Rectal smooth muscle tissue (tissue), 1 donor: ENCODE results near the gene RAD51B.

ENCODE experiments used
- H3K27ac ChIP-seq: one replicate; pipeline ENCODE4 v1.7.0; 2013; ENCODE audit warnings: low read depth, low read length, inconsistent platforms
- H3K27me3 ChIP-seq: one replicate; pipeline ENCODE4 v1.7.0; 2013; ENCODE audit warnings: low read length; ENCODE audit not compliant: control insufficient read depth, insufficient read depth
- H3K36me3 ChIP-seq: one replicate; pipeline ENCODE4 v1.7.0; 2013; ENCODE audit warnings: low read length; ENCODE audit not compliant: control insufficient read depth, insufficient read depth
- H3K4me1 ChIP-seq: one replicate; pipeline ENCODE4 v1.7.0; 2013; ENCODE audit warnings: low read length; ENCODE audit not compliant: control insufficient read depth, insufficient read depth
- H3K4me3 ChIP-seq: one replicate; pipeline ENCODE4 v1.7.0; 2013; ENCODE audit warnings: low read length
- H3K9ac ChIP-seq: one replicate; pipeline ENCODE4 v1.7.0; 2013; ENCODE audit warnings: low read length

The RAD51B gene

DNA sequence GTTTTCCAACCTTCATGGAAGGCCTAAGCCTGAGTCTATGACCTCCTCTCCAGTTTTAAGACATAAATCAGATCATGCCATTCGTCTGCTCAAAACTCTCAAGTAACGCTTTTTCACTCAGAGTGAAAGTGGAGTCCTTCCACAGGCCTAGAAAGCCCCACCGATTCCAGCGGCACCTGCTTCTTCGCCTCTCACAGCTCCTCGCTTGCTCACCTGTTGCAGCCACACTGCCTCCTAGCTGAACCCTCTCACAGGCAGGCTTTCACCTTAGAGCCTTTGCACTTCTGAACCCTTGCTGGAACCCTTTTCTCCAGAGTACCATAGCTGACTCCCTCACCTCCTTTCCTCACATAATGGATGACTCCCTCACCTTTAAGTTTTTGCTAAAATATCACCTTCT lies 672.2 kb downstream of the RAD51B start:
- Histone ChIP-seq H3K36me3 (no peaks in the 10 kb centered on the region), H3K27ac (no peak overlapping the region), H3K4me3 (no peak overlapping the region), H3K4me1 (no peaks in the 10 kb centered on the region), H3K9ac (no peak overlapping the region), H3K27me3 (no peaks in the 10 kb centered on the region)

DNA sequence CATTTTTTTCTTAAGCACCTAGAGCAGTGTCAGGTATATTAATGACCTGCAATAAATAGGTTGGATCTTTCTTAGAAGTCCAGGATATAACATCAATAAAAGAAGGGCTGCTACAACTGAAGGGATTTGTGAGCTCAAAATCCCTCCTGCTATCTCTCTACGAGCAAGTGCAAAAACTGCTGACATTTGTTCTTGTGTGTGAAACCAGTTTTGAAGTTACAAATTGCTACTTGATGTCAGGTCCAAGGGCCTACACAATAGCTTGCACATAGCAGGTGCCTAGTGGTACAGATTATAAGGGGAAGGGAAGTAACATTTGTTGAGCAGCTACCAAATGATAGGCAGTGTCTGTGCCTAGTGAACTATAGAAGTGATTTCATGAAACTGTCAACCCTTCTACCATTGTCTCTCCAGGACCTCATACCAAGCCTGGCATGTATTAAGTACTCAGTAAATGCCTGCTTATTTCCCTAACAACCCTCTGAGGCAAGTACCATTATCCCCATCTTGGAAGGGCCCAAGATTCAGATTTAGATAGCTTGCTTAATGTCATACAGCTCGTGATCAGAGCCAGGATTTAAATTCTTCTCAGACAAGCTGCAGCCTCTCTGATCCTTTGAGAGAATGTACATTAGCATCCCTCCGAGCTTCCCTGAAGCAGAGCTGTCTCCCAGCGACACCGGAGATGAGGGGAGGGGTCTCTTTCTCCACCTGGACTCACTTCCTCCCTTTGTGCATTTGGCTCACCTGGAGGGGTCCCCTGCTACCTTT lies 673.0 kb downstream of the RAD51B start:
- Histone ChIP-seq H3K4me1 (no peaks in the 10 kb centered on the region), H3K4me3 (no peak overlapping the region), H3K27me3 (no peaks in the 10 kb centered on the region), H3K36me3 (no peaks in the 10 kb centered on the region), H3K27ac (no peak overlapping the region), H3K9ac (no peak overlapping the region)

DNA sequence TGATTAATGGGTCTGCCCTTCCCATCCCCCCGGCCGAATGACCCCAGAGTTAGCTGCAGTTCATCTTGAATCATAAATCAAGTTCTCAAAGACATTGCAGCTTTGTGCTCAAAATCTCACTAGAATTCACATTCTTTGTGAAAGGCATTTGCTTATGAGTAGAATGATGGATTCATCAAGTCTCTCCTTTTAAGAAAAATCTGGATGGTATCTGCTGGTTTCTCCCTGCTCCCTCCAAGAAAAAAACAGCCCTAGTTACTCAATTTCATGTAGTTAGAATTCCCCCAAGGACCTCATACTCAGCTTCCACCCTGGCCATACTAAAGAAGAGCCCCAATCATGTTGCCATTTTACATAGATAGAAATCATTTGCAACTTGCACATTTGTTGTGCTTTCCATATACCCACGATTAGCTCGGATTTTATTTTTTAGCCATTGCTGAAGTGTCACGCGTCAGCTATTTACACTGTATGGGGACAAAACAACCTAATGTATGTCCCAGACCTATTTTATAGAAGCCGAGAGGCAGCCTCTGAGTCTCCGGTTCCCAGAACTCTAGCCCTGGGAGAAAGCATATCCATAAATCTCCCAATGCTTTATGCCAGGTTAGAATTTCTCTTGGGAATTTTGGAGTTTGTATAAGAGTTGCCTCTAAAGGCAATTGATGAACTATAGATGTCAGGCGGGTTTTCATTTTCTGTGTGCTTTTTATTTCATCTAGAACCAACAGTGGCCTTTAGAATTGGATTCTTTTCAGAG lies 673.8 kb downstream of the RAD51B start:
- Histone ChIP-seq H3K9ac (no peak overlapping the region), H3K27me3 (no peaks in the 10 kb centered on the region), H3K36me3 (no peaks in the 10 kb centered on the region), H3K4me3 (no peak overlapping the region), H3K27ac (no peak overlapping the region), H3K4me1 (no peaks in the 10 kb centered on the region)

DNA sequence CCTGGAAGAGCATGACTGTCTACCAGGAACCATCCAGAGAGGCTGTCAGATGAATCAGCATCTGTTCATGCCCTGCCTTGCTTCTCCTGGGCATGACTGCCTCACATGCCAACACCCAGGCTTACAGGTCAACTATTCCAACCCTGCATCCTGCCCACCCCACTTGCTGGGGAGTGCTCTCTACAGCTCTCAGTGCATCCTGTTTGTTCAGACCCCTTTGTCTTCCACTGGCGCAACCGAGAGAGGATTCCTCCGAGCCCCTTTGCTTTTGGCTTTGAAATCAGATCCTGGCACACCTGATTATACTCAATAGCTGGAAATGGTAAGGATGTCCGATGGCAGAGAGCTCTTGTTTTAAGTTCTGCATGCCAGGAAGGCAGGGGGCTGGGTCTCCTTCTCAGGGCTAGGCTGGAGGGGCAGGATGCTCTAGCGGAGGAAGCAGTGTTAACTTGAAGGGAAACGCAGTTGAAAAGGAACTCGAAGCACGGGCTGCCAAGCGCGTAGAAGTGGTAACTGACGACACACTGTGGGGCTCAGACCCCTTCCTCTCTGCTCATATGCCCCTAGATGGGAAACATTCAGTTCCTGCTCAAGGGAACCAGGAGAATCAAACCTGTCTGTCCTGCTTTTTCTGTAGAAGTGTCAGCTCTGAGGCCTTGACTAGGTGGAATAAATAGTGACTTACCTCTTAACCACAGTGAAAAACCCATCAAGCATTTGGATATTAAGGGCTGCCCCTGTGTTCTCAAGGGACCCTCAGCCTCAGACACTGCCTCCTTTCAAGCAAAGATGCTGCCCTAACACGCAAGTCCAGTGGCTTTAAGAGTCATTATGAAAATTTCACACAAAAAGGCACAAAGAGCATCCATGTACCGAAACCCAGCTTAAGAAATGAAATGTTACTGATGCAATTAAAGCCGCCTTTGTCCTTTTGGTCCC lies 675.8 kb downstream of the RAD51B start:
- Histone ChIP-seq H3K27me3 (no peaks in the 10 kb centered on the region), H3K9ac (no peak overlapping the region), H3K4me3 (no peak overlapping the region), H3K4me1 (no peaks in the 10 kb centered on the region), H3K36me3 (no peaks in the 10 kb centered on the region), H3K27ac (no peak overlapping the region)

DNA sequence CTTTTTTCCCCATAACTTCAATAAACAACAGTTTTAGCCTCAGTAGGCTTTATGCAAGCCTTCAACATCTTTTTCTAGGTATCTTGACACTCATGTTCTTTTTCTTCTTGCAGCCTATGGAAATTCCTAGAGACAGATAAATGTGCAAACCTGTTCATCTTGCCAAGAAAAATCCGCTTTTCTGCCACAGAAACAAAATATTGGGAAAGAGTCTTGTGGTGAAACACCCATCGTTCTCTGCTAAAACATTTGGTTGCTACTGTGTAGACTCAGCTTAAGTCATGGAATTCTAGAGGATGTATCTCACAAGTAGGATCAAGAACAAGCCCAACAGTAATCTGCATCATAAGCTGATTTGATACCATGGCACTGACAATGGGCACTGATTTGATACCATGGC lies 677.4 kb downstream of the RAD51B start:
- no peak overlapping the region for H3K27ac ChIP-seq
- H3K4me1 ChIP-seq, result no peaks in the 10 kb centered on the region
- H3K9ac ChIP-seq, result no peak overlapping the region
- H3K4me3 ChIP-seq, result no peak overlapping the region
- H3K27me3 ChIP-seq, result no peaks in the 10 kb centered on the region
- no peaks in the 10 kb centered on the region for H3K36me3 ChIP-seq

DNA sequence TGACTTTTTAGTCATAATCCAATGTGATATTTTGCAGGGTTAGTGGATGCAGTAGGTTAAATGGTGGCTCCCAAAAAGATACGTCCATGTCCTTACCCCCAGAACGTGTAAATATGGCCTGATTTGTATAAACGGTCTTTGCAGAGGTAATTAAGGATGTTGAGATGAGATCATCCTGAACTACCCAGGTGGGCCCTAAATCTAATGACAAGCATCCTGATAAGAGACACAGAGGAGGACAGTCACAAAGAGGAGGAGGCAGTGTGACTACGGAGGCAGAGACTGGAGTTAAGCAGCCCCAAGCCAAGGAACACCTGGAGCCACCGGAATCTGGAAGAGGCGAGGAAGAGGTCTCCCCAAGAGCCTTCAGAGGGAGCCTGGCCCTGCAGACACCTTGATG lies 679.9 kb downstream of the RAD51B start:
- no peak overlapping the region for H3K9ac ChIP-seq
- H3K27me3 ChIP-seq, result no peaks in the 10 kb centered on the region
- H3K36me3 ChIP-seq, result no peaks in the 10 kb centered on the region
- H3K4me1 ChIP-seq, result no peaks in the 10 kb centered on the region
- H3K4me3 ChIP-seq, result no peak overlapping the region
- H3K27ac ChIP-seq, result no peak overlapping the region

DNA sequence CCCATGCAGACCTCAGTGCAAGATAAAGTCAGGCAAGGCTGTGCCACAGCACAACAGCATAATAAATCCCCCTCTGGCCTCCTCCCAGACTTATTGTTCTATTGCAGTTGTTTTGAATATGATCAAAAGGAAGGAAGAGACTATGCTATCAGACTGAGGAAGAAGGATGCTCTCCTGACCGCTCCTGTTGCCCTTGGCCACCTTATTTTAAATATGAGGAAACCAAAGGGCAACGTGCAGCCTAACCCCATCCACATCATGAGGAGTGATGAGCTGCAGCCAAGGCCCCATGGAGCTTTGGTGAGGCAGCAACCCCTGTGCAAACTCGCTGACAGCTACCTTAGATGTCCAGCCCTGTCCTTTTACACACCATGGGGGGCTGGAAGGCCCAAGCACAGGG lies 681.6 kb downstream of the RAD51B start:
- no peak overlapping the region for H3K27ac ChIP-seq
- H3K4me1 ChIP-seq, result peaks cover 4% of the 10 kb centered on the region
- H3K9ac ChIP-seq, result no peak overlapping the region

DNA sequence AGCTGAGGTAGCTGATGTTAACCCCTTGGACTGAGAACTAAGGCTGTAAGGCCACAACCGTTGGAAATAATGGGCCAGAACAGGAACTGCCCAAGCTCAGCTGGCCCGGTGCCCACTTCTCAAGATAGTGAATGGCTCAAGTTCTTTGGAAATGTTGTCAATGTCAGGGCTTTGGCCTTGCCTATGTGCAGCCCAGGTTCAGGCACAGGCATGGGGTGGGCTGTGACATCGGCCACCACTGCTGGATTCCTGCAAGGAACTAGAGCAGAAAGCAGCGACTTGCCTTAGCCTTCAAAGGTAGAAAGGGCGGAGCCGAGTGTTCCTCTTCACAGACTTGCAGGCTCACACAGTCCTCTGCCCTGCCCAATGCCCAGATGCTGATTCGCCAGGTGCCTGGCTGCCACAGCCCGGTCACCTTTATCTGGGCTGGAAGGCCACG lies 682.1 kb downstream of the RAD51B start:
- Histone ChIP-seq H3K9ac (no peak overlapping the region), H3K4me1 (peaks cover 7% of the 10 kb centered on the region), H3K36me3 (no peaks in the 10 kb centered on the region), H3K27ac (no peak overlapping the region), H3K27me3 (no peaks in the 10 kb centered on the region), H3K4me3 (no peak overlapping the region)

More for the DNA sequence above, 681.6 kb downstream of the RAD51B start:
- H3K36me3 ChIP-seq, result no peaks in the 10 kb centered on the region
- no peaks in the 10 kb centered on the region for H3K27me3 ChIP-seq
- H3K4me3 ChIP-seq, result no peak overlapping the region

DNA sequence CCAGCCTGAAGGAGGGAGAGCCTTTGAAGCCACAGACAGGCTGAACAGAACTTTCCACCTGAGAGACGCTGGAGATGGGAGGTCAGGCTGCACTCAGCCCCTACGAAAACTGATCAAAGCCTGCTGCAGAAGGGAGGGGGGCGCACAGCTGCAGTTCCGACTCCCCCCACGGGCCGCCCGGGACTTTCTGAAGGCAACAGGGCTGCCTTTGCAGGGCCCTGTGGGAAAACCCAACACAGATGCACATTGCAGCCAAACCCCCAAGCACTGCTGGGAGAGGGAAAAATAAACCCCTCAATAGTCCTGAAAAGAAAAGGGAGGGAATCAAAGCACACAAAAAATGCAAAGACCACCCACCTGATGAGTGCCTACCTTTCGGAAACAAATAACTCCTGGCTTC lies 682.7 kb downstream of the RAD51B start:
- H3K4me3 ChIP-seq, result no peak overlapping the region
- H3K9ac ChIP-seq, result no peak overlapping the region
- no peak overlapping the region for H3K27ac ChIP-seq
- peaks cover 12% of the 10 kb centered on the region for H3K4me1 ChIP-seq
- H3K36me3 ChIP-seq, result no peaks in the 10 kb centered on the region
- H3K27me3 ChIP-seq, result no peaks in the 10 kb centered on the region

DNA sequence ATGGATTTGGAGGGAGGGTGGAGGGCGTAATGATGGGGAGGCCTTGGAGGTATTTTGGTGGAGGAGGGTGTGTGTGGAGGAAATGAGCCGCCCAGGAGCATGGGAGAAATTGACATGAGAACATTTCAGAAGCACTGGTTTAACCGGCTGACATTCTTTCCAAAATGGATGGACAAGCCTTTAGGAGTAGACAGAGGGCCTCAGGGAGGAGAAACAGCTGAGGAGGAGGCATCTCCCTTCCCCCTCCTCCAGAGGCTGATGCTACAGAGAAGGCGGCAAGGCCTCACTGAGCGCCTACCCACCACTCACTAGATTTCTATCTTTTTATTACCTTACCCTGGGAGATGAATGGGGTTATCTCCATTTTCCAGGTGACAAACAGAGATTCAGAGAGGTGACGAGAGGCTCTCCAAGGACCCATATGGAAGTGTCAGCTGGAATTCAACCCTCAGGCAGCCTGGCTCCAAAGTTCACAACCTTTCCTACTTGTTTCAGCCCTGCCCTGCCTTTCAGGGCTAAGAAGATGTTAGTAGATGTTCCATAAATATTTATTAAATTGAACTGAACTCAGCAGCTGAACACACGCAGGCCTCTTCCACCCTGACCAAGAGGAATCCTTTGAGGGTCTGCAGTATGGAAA lies 683.7 kb downstream of the RAD51B start:
- no peak overlapping the region for H3K4me3 ChIP-seq
- peaks cover 14% of the 10 kb centered on the region for H3K4me1 ChIP-seq
- no peaks in the 10 kb centered on the region for H3K27me3 ChIP-seq
- no peak overlapping the region for H3K9ac ChIP-seq
- no peaks in the 10 kb centered on the region for H3K36me3 ChIP-seq
- no peak overlapping the region for H3K27ac ChIP-seq

DNA sequence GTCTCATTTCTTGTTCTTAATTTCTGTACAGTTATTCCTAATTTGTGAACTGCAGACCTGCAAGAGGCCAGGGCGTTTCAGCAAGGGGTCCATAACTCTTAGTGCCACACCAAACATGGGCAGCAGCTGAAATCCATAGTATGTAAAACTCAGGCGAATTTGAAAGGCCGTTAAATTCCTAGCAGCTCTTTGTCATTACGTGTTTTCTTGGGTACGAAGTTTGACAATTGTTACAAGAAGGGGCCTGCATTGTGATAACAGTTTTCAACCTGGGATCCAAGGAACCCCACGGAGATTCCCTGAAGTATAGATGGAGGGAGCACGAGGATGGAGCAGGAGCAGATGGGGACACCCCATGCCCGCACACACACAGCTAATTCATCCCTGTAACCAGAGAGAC lies 685.3 kb downstream of the RAD51B start:
- Histone ChIP-seq H3K36me3 (no peaks in the 10 kb centered on the region), H3K9ac (no peak overlapping the region), H3K27me3 (no peaks in the 10 kb centered on the region), H3K4me1 (peaks cover 20% of the 10 kb centered on the region), H3K4me3 (no peak overlapping the region), H3K27ac (no peak overlapping the region)
